IMR-90 (cell line): Measurements from ENCODE around the gene NUDT6.

Experiments
- CTCF ChIP-seq: conservative IDR thresholded peaks from 2 replicates; pipeline ENCODE4 v1.5.1; 2012; ENCODE audit warnings: mild to moderate bottlenecking, low read depth, low read length, improper control_type of control experiment
- MAFK ChIP-seq: IDR thresholded peaks from 2 replicates; pipeline ENCODE4 v1.6.1; 2012; ENCODE audit warnings: low read depth, low read length, improper control_type of control experiment
- RAD21 ChIP-seq: IDR thresholded peaks from 2 replicates; pipeline ENCODE4 v1.6.1; 2012; ENCODE audit warnings: low read length, improper control_type of control experiment
- SMC3 ChIP-seq: fragments of 150-350 bp; IDR thresholded peaks from 2 replicates; pipeline ENCODE4 v1.6.1; 2016; ENCODE audit warnings: low read depth, mild to moderate bottlenecking, antibody characterized with exemption, low read length, moderate library complexity

- TF ChIP-seq CTCF (no peak), RAD21 (no peak), MAFK (no peak), SMC3 (no peak)
Observed at GRCh38 chr4:122858705-122859104, 63.7 kb downstream of the NUDT6 start.
